GM21423 (cell line): ENCODE results near the gene PTCHD1.
A peak's percentile ranks its signal among the peaks of the same experiment; 100 is the strongest.

Experiments used
- ATAC-seq: cut with Tn5 transposase; IDR thresholded peaks from one replicate; pipeline ENCODE4 v1.9.1; 2021; ENCODE audit warnings: mild to moderate bottlenecking, moderate library complexity; ENCODE audit not compliant: unreplicated experiment

Gene PTCHD1

DNA sequence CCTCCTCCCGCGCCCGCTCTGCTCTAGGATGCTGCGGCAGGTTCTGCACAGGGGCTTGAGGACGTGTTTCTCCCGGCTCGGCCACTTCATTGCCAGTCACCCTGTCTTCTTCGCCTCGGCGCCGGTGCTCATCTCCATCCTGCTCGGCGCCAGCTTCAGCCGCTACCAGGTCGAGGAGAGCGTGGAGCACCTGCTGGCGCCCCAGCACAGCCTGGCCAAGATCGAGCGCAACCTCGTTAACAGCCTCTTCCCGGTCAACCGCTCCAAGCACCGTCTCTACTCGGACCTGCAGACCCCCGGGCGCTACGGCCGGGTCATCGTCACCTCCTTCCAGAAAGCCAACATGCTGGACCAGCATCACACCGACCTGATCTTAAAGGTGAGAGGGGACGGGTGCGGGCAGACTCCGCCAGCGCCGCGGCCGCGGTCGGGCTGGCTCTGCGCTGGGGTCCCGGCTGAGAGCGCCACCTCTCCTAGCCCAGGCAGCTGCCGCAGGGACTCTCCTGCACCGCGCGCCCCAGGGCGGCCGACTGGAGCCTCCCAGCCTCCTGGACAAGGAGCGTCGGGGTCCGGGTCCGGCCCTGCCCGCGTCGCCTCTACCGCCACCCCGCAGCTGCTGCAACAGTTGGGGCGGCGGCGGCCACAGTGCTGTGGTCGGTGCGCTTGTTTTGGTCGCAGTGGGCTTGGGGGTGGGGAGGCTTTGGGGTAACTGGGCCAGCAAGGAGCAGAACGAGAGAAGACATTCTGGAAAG lies at the start of gene PTCHD1:
TSS of gene PTCHD1 (plus strand) at position 2 of the 752 bp plus-strand sequence. CDS start at position 29, 27 bp downstream.
- ATAC-seq: no peak

GRCh38 chrX:23286731-23287130 lies 47.9 kb upstream of the PTCHD1 start:
- no peak for ATAC-seq

GRCh38 chrX:23287191-23287725 lies 47.4 kb upstream of the PTCHD1 start:
- ATAC-seq: no peak

GRCh38 chrX:23292354-23292987 lies 42.2 kb upstream of the PTCHD1 start:
- no peak for ATAC-seq

DNA sequence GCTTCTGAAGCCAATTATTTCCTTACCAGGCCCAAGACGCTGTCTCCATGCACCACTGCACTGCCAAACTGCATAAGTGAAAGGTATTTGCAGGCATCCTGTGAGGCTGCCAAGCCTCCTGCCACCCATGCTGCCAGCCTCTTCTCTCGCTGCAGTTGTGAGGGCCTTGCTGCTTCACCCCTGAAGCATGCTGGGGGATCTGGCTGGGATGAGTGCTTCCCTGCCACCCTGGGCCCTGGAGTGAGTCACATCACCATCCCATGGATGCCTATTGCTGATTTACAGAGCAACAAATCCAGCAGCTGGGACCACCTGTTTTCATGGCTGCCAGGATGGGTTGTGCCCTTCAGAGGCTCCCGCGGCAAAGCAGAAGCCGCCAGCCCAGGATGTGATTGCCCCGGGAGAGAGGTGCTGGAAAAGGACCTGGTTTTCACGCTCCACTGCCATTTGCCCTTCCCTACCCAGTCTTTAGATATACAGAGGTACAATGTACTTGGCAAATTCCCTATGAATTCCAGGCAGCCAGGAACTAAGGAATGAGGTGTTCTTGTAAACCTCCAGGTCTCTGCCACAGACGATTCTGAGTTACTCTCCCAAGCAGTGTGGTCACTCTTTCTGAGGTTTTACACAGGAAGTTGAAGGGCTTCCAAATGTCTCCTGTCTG lies 41.5 kb upstream of the PTCHD1 start:
- ATAC-seq: no peak

GRCh38 chrX:23304881-23305280 lies 29.8 kb upstream of the PTCHD1 start:
- no peak for ATAC-seq

- no peak for ATAC-seq
Observed at GRCh38 chrX:23311731-23312130, 22.9 kb upstream of the PTCHD1 start.

DNA sequence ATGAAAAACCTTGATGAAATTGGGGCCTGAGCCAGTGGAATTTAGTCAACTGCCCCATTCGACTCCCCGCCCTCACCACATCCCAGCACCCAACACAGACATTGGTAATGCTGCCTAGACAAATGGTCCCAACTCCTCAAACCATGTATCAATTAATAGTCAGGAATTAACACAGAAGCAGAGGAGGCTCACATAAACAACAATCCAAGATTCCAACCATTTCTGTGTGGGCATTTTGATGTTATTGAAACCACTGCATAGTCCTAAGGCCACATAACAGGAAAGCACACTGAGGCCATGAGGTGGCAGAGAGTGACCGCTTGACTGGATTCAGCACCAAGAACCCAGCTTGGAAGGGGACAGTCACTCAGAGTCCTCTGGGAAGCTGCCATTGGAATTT lies 22.5 kb upstream of the PTCHD1 start:
- no peak for ATAC-seq

DNA sequence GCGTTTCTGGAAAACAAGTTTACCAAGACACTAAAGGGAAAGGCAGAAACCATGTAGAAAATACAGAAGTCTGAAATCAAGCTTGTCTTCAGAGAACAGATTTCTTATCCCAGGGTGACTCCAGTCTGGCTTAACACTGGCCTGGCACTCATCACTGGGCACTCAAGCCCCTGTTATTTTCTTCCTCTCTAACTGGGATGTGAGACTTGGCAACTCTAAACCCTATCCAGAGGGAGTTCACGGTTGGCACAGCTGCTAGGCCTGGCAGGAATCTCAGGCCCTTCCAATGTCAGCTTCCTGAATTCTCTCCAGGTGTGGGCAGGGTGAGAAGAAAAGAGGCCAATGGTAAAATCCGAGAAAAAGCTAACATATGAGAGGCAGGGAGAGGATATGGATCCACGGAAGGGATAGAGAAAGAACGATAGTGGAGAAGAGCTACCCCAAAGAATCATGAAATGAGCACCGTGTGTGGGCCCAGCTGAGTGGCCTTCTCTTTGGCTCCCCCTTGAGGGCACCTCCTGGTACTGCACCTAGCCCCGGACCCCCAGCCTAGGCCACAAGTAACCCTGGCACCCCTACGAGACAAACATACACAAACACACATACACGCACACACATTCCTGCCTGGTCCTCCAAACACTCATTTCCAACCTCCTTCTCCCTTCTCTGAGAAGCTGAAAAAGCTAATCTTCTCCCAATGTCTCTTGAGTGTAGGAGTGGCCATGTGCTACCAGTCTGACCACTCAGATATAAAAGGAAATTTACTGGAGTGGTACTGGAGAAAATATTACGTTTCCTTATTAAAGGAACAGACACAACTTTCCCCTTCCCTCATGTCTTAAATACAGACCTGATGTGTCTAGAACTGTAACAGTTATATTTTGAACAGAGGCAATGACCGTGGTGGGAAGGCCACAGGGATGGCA lies 16.6 kb upstream of the PTCHD1 start:
- peak; percentile 60 for ATAC-seq

- no peak for ATAC-seq
Observed at GRCh38 chrX:23327104-23327503, 7.5 kb upstream of the PTCHD1 start.

GRCh38 chrX:23331701-23332100 lies 2.9 kb upstream of the PTCHD1 start:
- no peak for ATAC-seq

- no peak for ATAC-seq
Observed at GRCh38 chrX:23332101-23332887, 2.4 kb upstream of the PTCHD1 start.

GRCh38 chrX:23332888-23333821 lies 1.5 kb upstream of the PTCHD1 start:
- ATAC-seq: no peak

- no peak for ATAC-seq
Observed at GRCh38 chrX:23333842-23334520, 668 bp upstream of the PTCHD1 start.

DNA sequence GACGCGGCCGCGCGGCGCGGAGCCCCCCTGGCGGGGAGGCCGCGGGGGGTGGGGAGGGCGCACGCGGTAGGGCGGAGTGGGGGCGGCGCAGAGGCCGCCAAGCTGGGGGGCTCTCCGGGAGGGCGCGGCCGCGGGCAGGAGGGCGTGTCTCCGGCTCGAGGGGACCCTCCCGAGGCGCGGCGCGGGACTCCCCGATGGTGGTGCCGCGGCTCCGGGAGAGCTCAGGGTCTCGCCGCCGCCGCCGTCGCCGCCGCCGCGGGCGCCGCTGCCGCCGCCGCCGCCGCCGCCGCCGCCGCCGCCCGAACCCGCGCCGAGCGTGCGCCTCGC lies 165 bp upstream of the PTCHD1 start:
- no peak for ATAC-seq

DNA sequence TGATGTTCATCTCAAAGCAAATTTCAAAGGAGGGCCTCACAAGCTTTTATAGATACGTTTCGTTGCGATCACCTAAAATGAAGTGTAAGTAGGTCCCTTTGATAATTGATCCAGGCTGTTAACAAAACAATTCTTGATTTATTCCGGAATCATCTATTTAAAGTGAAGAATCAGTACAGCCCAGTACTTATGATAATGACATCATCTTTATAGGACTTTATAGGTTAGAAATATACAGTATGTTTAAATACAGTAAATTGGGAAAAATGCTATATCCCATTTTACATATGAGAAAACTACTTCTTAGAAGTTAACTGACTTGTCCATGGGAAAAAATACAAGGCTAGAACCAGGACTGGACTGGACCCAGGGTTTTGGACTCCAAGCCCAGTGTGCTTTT lies 3.7 kb downstream of the PTCHD1 start:
- no peak for ATAC-seq

DNA sequence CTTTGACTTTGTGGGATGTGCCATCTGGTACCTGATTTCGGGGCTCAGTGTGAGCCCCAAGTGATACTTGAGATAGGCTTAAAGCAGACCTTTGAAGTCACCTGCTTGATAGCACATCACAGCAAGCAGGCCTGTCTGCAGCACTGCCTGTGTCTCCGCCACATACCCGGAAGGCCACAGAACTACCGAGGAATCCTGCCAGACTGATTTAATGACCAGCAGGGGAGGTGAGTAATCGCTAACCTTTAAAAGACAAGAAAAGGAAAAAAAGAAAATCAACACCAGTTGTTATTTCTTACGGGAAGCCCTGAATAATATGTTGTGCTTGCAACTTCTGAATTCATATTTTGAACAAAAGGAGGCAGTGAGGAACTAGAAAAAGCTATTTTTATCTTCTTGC lies 6.8 kb downstream of the PTCHD1 start:
- ATAC-seq: no peak

GRCh38 chrX:23344238-23344903 lies 9.7 kb downstream of the PTCHD1 start:
- no peak for ATAC-seq
